ENCODE measurements around the gene TMEM80. TPM values are rescaled to one million over a fixed set of nuclear protein-coding genes. Genes with fewer than 3 reads are reported as not detected.

Gene TMEM80
- total RNA-seq, 4 donors from 2014 or later = 57.3 to 103 (median 67.7) TPM

DNA sequence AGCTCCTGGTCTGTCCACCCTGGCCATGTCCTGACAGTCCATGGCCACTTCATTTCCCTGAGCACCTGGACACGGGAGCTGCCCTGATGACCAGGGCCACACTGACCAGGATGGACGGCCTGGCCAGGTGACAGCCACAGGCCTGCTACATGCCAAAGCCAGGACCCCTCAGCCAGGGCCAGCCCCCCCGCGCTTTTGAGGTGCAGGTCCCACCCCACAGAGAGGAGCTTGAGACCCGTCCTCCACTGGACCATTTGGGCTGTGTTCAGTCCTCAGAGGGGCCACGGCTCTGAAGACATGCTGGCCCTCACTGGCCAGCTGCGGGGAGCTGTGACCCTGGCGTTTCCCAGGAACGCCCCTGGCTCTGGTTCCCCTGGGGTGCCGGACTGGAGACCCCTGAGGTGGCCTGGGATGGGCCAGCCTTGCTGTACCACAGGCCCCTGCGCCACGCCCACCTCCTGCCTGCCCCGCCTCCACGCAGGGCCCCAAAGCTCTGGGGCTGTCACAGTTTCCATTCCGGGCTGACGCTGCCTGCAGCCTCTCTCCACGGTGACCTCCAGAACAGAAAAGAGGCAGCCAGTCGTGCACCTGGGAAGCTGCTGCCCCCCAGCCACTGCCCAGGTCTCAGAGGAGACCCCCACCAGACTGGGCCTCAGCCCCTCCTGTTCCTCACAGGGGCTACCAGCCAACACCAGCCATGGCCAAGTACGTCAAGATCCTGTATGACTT lies 28.6 kb downstream of the TMEM80 start:
- H3K9me3 ChIP-seq = no peaks in the 10 kb centered on the region
- TF ChIP-seq POLR2A (IDR thresholded peaks at IDR 0.05) = no peak
- TF ChIP-seq, protein P1, sequence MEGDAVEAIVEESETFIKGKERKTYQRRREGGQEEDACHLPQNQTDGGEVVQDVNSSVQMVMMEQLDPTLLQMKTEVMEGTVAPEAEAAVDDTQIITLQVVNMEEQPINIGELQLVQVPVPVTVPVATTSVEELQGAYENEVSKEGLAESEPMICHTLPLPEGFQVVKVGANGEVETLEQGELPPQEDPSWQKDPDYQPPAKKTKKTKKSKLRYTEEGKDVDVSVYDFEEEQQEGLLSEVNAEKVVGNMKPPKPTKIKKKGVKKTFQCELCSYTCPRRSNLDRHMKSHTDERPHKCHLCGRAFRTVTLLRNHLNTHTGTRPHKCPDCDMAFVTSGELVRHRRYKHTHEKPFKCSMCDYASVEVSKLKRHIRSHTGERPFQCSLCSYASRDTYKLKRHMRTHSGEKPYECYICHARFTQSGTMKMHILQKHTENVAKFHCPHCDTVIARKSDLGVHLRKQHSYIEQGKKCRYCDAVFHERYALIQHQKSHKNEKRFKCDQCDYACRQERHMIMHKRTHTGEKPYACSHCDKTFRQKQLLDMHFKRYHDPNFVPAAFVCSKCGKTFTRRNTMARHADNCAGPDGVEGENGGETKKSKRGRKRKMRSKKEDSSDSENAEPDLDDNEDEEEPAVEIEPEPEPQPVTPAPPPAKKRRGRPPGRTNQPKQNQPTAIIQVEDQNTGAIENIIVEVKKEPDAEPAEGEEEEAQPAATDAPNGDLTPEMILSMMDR (IDR thresholded peaks at IDR 0.05) = no peak
- H3K27ac ChIP-seq = no peak overlapping the region
- intact Hi-C loops (cut with DNase I) = loop anchor here (10.0 kb wide), 1 partner anchor 59 kb away; no protein-coding TSS in a partner anchor
- no peaks in the 10 kb centered on the region for H3K27me3 ChIP-seq
- 78 to 100% methylated on average over 6 to 11 of the region's 19 CpGs for WGBS, 2 donors
- H3K4me3 ChIP-seq (replicated peaks in 1 of 3) = no peak overlapping the region
- H3K36me3 ChIP-seq = peaks cover 25% of the 10 kb centered on the region in 2 donors
- no peak for DNase-seq
- peaks cover 23 to 34% of the 10 kb centered on the region in 2 donors for H3K4me1 ChIP-seq

- Histone ChIP-seq H3K27ac (no peak overlapping the region), H3K36me3 (peaks cover 25% of the 10 kb centered on the region in 2 donors), H3K9me3 (no peaks in the 10 kb centered on the region), H3K4me1 (peaks cover 23 to 34% of the 10 kb centered on the region in 2 donors), H3K4me3 (replicated peaks in 1 of 3) (no peak overlapping the region), H3K27me3 (no peaks in the 10 kb centered on the region)
- 85 to 86% methylated on average over 13 to 17 of the region's 18 CpGs for WGBS, 2 donors
- no peak for DNase-seq
- TF ChIP-seq, protein P1 (IDR thresholded peaks at IDR 0.05) = no peak
- TF ChIP-seq POLR2A (IDR thresholded peaks at IDR 0.05) = no peak
- intact Hi-C loops (cut with DNase I) = loop anchor here (5.0 to 10.0 kb wide), 2 partner anchors 60 to 173 kb away; no protein-coding TSS in a partner anchor
Observed at GRCh38 chr11:724778-725386, 29.3 kb downstream of the TMEM80 start.

GRCh38 chr11:725624-726202 lies 30.1 kb downstream of the TMEM80 start:
- no peak overlapping the region for H3K4me3 ChIP-seq (replicated peaks in 1 of 3)
- H3K9me3 ChIP-seq = no peaks in the 10 kb centered on the region
- intact Hi-C loops (cut with DNase I) = loop anchor here (5.0 to 10.0 kb wide), 2 partner anchors 61 to 173 kb away; no protein-coding TSS in a partner anchor
- H3K36me3 ChIP-seq = peaks cover 18% of the 10 kb centered on the region in 2 donors
- DNase-seq = no peak
- H3K27ac ChIP-seq = peak overlapping the region; percentile 68 to 80 (median 75)
- 15 to 28% methylated on average over 6 to 13 of the region's 53 CpGs for WGBS, 2 donors
- no peak for TF ChIP-seq POLR2A (IDR thresholded peaks at IDR 0.05)
- TF ChIP-seq, protein P1 (IDR thresholded peaks at IDR 0.05) = no peak
- H3K27me3 ChIP-seq = no peaks in the 10 kb centered on the region
- H3K4me1 ChIP-seq = peaks cover 23 to 34% of the 10 kb centered on the region in 2 donors

DNA sequence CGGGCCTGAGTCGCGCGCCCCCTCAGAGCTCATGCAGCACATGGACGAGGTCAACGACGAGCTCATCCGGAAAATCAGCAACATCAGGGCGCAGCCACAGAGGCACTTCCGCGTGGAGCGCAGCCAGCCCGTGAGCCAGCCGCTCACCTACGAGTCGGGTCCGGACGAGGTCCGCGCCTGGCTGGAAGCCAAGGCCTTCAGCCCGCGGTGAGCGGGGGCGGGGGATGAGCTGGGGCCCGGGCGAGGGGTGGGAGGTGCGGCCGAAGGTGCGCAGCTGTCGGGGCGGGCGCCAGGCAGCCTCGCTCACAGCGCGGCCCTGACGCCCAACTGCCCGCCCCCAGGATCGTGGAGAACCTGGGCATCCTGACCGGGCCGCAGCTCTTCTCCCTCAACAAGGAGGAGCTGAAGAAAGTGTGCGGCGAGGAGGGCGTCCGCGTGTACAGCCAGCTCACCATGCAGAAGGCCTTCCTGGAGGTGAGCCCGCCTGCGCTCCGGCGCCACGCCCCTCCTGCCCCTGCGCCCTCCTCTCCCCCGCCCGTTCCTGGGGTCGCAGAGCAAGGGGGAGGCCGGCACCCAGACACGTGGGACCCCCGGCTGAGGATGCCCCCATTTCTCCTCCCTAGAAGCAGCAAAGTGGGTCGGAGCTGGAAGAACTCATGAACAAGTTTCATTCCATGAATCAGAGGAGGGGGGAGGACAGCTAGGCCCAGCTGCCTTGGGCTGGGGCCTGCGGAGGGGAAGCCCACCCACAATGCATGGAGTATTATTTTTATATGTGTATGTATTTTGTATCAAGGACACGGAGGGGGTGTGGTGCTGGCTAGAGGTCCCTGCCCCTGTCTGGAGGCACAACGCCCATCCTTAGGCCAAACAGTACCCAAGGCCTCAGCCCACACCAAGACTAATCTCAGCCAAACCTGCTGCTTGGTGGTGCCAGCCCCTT lies 30.9 kb downstream of the TMEM80 start:
- H3K4me3 ChIP-seq (replicated peaks in 1 of 3) = no peak overlapping the region
- no peaks in the 10 kb centered on the region for H3K9me3 ChIP-seq
- H3K27ac ChIP-seq = peak overlapping the region; percentile 68 to 80 (median 75)
- H3K4me1 ChIP-seq = peaks cover 23 to 34% of the 10 kb centered on the region in 2 donors
- TF ChIP-seq POLR2A (IDR thresholded peaks at IDR 0.05) = peak in 1 of 2 donors; percentile 20
- TF ChIP-seq, protein P1 (IDR thresholded peaks at IDR 0.05) = no peak
- intact Hi-C loops (cut with DNase I) = loop anchor here (5.0 to 10.0 kb wide), 2 partner anchors 62 to 174 kb away; no protein-coding TSS in a partner anchor
- 24 to 31% methylated on average over 11 to 21 of the region's 61 CpGs for WGBS, 2 donors
- peaks cover 10 to 11% of the 10 kb centered on the region in 2 donors for H3K36me3 ChIP-seq
- H3K27me3 ChIP-seq = no peaks in the 10 kb centered on the region
- DNase-seq = peak; percentile 94 to 95
